Measurements from ENCODE around the gene CASP9. TPM values are rescaled to one million over a fixed set of nuclear protein-coding genes. Genes with fewer than 3 reads are reported as not detected.
"Not testable (repeated sequence)": the region's sequence is repeated elsewhere in the genome, so short reads cannot be mapped to it uniquely, and the experiment has no call there.

The CASP9 gene
- total and polyA plus RNA-seq, 4 donors, result 7.6 to 25.3 (median 9.3) TPM

DNA sequence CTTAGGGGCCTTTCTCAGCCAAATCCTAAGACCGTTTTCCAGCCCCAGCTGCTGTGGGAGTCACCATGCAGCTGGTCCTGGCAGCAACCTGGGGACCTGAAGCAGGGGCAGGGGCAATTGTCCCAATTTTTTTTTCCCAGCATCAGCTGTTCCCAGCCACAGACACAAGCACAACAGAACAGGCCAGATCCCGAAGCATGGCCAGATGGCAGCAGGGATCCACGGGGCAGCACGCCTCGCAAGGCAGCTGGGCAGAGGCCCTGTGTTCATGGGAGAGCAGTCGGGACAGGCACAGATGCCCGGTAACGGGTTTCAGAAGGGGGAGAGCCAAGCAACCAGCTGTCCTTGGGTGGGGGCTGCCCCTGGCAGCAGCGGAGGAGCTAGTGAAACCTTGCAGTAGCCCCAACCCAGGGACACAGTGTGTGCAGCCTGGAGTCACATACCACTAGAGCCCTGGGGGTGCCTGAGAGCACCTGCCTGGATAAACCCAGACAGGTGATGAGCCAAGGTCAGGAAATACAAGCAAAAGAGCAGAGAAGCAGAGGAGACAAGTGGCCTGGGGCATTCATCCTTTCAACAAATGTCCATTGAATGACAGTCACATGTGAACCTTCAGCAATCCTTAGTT, 54.1 kb downstream of the CASP9 start:
- H3K9me3 ChIP-seq (ENCODE audit: control insufficient read depth, low read length); H3K4me1 ChIP-seq (ENCODE audit: control insufficient read depth in 1 of 2, insufficient read depth in 2 of 2, low read length in 2 of 2); intact Hi-C loops (cut with DNase I); H3K36me3 ChIP-seq (ENCODE audit: control insufficient read depth in 1 of 2, insufficient read depth in 2 of 2, low read length in 1 of 2); DNase-seq; H3K27me3 ChIP-seq (ENCODE audit: control insufficient read depth in 1 of 2, insufficient read depth in 2 of 2, low read length in 1 of 2); H3K4me3 ChIP-seq (ENCODE audit: low read length in 2 of 2); H3K27ac ChIP-seq (ENCODE audit: low read depth in 1 of 2, low read length in 2 of 2); ATAC-seq (ENCODE audit: low FRiP score): not testable (repeated sequence)
- WGBS, 2 donors, result 84 to 90% methylated on average over 9 of the region's 9 CpGs

DNA sequence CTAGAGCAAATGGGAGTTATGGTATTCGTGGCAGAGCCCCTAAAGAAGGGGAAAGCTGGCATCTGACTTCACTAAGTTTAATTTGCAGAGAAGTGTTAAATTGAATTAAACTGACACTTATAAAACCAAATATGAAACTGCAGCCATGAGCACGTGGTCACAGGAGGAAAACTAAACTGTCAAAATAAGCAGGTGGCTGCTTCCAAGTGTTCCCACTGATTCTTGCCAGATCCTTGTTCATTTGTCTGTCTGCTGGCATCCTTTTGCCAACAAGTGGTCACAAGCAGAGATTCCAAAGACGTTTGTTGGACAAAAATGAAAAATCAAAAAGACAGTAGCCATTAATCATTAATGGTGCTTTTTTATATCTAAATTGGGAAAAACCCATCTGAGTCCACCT, 54.7 kb downstream of the CASP9 start:
- Histone ChIP-seq H3K27me3 (ENCODE audit: control insufficient read depth in 1 of 2, insufficient read depth in 2 of 2, low read length in 1 of 2) (no peaks in the 10 kb centered on the region), H3K27ac (ENCODE audit: low read depth in 1 of 2, low read length in 2 of 2) (no peak overlapping the region), H3K36me3 (ENCODE audit: control insufficient read depth in 1 of 2, insufficient read depth in 2 of 2, low read length in 1 of 2) (no peaks in the 10 kb centered on the region), H3K9me3 (ENCODE audit: control insufficient read depth, low read length) (no peaks in the 10 kb centered on the region), H3K4me3 (ENCODE audit: low read length in 2 of 2) (no peak overlapping the region), H3K4me1 (ENCODE audit: control insufficient read depth in 1 of 2, insufficient read depth in 2 of 2, low read length in 2 of 2) (no peaks in the 10 kb centered on the region)
- 44 to 47% methylated on average over 3 of the region's 3 CpGs for WGBS, 2 donors
- intact Hi-C loops (cut with DNase I), result no loop called here
- DNase-seq (no peak), ATAC-seq (ENCODE audit: low FRiP score) (no peak)

DNA sequence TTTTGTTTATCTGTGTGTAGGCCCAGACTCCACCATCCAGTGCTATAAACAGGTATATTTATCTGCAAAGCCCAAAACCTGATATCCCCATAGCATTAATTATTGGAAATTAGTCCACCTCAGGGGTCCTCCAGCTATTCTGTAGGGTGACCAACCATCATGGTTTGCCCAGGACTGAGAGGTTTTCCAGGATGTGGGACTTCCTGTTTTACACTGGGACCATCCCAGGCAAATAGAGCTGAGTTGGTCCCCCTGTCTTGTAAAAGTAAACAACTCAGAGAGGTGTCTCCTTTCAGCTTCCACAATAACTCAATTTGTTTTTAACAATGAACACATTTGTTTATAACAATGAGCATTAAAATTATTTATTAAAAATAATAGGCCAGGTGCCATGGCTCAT, 55.9 kb downstream of the CASP9 start:
- no peaks in the 10 kb centered on the region for H3K36me3 ChIP-seq (ENCODE audit: control insufficient read depth in 1 of 2, insufficient read depth in 2 of 2, low read length in 1 of 2)
- no peaks in the 10 kb centered on the region for H3K4me1 ChIP-seq (ENCODE audit: control insufficient read depth in 1 of 2, insufficient read depth in 2 of 2, low read length in 2 of 2)
- intact Hi-C loops (cut with DNase I), result no loop called here
- no peak overlapping the region for H3K27ac ChIP-seq (ENCODE audit: low read depth in 1 of 2, low read length in 2 of 2)
- ATAC-seq (ENCODE audit: low FRiP score), result no peak
- H3K9me3 ChIP-seq (ENCODE audit: control insufficient read depth, low read length), result no peaks in the 10 kb centered on the region
- DNase-seq, result no peak
- no peaks in the 10 kb centered on the region for H3K27me3 ChIP-seq (ENCODE audit: control insufficient read depth in 1 of 2, insufficient read depth in 2 of 2, low read length in 1 of 2)
- H3K4me3 ChIP-seq (ENCODE audit: low read length in 2 of 2), result no peak overlapping the region

DNA sequence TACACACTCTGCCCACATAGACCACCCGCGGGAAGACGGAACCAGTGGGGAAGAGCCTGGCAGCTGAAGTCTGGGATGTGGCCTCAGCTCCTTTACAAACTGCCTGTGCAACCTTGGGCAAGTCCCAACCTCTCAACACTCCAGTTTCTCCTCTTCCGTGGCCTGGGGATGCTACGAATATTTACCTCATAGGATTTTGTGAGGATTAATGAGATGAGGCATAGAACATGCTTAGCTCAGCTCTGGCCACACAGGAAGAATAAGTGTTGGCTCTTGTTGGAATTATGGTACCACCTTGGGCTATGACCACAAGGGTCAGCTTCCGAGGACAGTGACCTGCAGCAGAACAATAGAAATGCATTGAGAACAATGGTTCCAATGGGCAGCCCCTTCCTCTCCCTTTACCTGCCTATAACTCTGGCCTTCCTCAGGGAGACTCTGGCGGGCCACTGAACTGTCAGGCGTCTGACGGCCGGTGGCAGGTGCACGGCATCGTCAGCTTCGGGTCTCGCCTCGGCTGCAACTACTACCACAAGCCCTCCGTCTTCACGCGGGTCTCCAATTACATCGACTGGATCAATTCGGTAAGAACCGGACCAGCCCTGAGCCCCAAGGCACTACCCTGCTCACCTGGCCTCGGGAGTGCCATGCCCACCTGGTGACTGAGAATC, 56.9 kb downstream of the CASP9 start:
- H3K4me1 ChIP-seq (ENCODE audit: control insufficient read depth in 1 of 2, insufficient read depth in 2 of 2, low read length in 2 of 2); H3K27ac ChIP-seq (ENCODE audit: low read depth in 1 of 2, low read length in 2 of 2); H3K36me3 ChIP-seq (ENCODE audit: control insufficient read depth in 1 of 2, insufficient read depth in 2 of 2, low read length in 1 of 2); ATAC-seq (ENCODE audit: low FRiP score); DNase-seq; H3K27me3 ChIP-seq (ENCODE audit: control insufficient read depth in 1 of 2, insufficient read depth in 2 of 2, low read length in 1 of 2); H3K9me3 ChIP-seq (ENCODE audit: control insufficient read depth, low read length); intact Hi-C loops (cut with DNase I); H3K4me3 ChIP-seq (ENCODE audit: low read length in 2 of 2): not testable (repeated sequence)
- WGBS, 2 donors, result 92 to 95% methylated on average over 22 of the region's 22 CpGs

DNA sequence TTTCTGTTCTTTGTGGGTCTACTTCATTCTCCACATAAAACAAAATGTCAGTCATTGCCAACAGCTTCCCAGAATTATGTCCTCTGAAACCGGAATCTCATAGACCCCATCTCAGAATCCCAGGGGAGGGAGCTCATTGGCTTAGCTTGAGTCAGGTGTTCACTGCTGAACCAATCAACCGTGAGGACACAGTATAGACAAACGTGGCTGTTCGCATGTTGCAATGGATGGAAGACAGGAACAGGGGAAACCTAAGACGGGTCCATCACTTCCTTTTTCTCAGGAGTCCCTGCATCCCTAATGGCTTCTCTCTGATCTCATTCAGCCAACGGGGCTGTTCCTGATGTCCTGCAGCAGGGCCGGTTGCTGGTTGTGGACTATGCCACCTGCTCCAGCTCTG, 58.3 kb downstream of the CASP9 start:
- no peaks in the 10 kb centered on the region for H3K9me3 ChIP-seq (ENCODE audit: control insufficient read depth, low read length)
- 79 to 81% methylated on average over 7 of the region's 7 CpGs for WGBS, 2 donors
- no peak overlapping the region for H3K4me3 ChIP-seq (ENCODE audit: low read length in 2 of 2)
- no peaks in the 10 kb centered on the region for H3K4me1 ChIP-seq (ENCODE audit: control insufficient read depth in 1 of 2, insufficient read depth in 2 of 2, low read length in 2 of 2)
- H3K36me3 ChIP-seq (ENCODE audit: control insufficient read depth in 1 of 2, insufficient read depth in 2 of 2, low read length in 1 of 2), result no peaks in the 10 kb centered on the region
- ATAC-seq (ENCODE audit: low FRiP score), result no peak
- no peak for DNase-seq
- H3K27ac ChIP-seq (ENCODE audit: low read depth in 1 of 2, low read length in 2 of 2), result no peak overlapping the region
- H3K27me3 ChIP-seq (ENCODE audit: control insufficient read depth in 1 of 2, insufficient read depth in 2 of 2, low read length in 1 of 2), result no peaks in the 10 kb centered on the region
- intact Hi-C loops (cut with DNase I), result no loop called here

DNA sequence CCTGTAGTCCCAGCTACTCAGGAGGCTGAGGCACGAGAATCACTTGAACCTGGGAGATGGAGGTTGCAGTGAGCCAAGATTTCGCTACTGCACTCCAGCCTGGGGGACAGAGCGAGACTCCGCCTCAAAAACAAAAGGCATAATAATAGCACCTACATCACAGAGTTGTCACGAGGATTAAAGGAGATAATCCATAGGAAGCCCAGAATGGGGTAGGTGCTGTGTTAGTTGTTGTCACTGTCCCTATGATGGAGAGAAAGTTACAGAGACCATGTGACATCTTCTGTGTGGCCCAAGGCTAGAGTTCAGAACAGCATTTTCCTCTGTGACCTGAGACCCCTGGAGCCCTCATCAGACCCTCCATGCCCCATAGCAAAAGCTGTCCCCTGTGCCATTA, 60.1 kb downstream of the CASP9 start:
- H3K9me3 ChIP-seq (ENCODE audit: control insufficient read depth, low read length); H3K27ac ChIP-seq (ENCODE audit: low read depth in 1 of 2, low read length in 2 of 2); H3K4me1 ChIP-seq (ENCODE audit: control insufficient read depth in 1 of 2, insufficient read depth in 2 of 2, low read length in 2 of 2); H3K27me3 ChIP-seq (ENCODE audit: control insufficient read depth in 1 of 2, insufficient read depth in 2 of 2, low read length in 1 of 2); DNase-seq; ATAC-seq (ENCODE audit: low FRiP score); intact Hi-C loops (cut with DNase I); H3K36me3 ChIP-seq (ENCODE audit: control insufficient read depth in 1 of 2, insufficient read depth in 2 of 2, low read length in 1 of 2); H3K4me3 ChIP-seq (ENCODE audit: low read length in 2 of 2): not testable (repeated sequence)
- WGBS, 2 donors, result 92 to 93% methylated on average over 5 of the region's 5 CpGs

DNA sequence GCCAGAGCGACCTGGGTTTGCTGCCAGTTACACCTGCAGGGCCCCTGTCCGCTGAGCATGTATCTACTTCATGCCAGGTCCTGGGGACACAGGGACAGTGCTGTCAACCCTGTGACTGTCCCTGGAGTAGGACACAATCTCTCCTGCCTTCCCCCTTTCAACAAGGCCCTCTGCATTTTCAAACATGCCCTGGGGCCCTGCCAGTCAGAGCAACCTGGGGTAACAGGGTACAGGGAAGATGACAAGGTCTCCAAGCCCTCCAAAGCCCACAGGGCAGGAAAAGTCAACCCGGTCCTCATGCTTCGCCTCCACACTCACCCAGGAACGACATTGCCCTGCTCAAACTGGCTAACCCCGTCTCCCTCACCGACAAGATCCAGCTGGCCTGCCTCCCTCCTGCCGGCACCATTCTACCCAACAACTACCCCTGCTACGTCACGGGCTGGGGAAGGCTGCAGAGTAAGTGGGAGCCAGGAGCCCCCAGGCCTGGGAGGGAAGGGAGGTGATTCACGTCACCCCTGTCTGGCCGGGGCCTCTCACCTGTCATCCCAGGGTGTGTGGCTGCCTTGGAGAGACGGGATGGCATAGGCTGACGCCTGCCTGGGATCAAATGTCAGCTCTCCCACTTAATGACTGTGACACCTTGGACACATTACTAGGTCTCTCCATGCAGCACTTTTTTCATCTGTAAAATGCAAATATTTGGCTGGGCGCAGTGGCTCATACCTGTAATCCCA, 60.8 kb downstream of the CASP9 start:
- H3K36me3 ChIP-seq (ENCODE audit: control insufficient read depth in 1 of 2, insufficient read depth in 2 of 2, low read length in 1 of 2); H3K9me3 ChIP-seq (ENCODE audit: control insufficient read depth, low read length); intact Hi-C loops (cut with DNase I); H3K27ac ChIP-seq (ENCODE audit: low read depth in 1 of 2, low read length in 2 of 2); H3K4me1 ChIP-seq (ENCODE audit: control insufficient read depth in 1 of 2, insufficient read depth in 2 of 2, low read length in 2 of 2); H3K4me3 ChIP-seq (ENCODE audit: low read length in 2 of 2); ATAC-seq (ENCODE audit: low FRiP score); H3K27me3 ChIP-seq (ENCODE audit: control insufficient read depth in 1 of 2, insufficient read depth in 2 of 2, low read length in 1 of 2); DNase-seq: not testable (repeated sequence)
- 79 to 81% methylated on average over 12 to 14 of the region's 15 CpGs for WGBS, 2 donors

DNA sequence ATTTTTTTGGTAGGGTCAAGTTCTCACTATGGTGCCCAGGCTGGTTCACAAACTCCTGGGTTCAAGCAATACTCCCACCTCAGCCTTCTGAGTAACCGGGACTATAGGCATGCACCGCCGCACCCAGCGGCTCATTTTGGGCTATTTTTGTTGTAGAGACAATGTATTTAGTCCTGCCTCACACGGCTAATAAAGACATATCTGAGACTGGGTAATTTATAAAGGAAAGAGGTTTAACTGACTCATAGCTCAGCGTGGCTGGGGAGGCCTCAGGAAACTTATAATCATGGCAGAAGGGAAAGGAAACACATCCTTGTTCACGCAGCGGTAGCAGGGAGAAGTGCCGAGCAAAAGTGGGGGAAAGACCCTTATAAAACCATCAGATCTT, 63.3 kb downstream of the CASP9 start:
- Histone ChIP-seq H3K27me3 (ENCODE audit: control insufficient read depth in 1 of 2, insufficient read depth in 2 of 2, low read length in 1 of 2) (no peaks in the 10 kb centered on the region), H3K9me3 (ENCODE audit: control insufficient read depth, low read length) (no peaks in the 10 kb centered on the region), H3K4me3 (ENCODE audit: low read length in 2 of 2) (no peak overlapping the region), H3K27ac (ENCODE audit: low read depth in 1 of 2, low read length in 2 of 2) (no peak overlapping the region), H3K36me3 (ENCODE audit: control insufficient read depth in 1 of 2, insufficient read depth in 2 of 2, low read length in 1 of 2) (no peaks in the 10 kb centered on the region), H3K4me1 (ENCODE audit: control insufficient read depth in 1 of 2, insufficient read depth in 2 of 2, low read length in 2 of 2) (no peaks in the 10 kb centered on the region)
- intact Hi-C loops (cut with DNase I), result no loop called here
- ATAC-seq (ENCODE audit: low FRiP score) (no peak), DNase-seq (no peak)
- whole genome bisulfite sequencing, 2 donors, result 88 to 90% methylated on average over 9 of the region's 9 CpGs
